ENCODE data around the gene KRT72. TPM values are rescaled to one million over a fixed set of nuclear protein-coding genes. Genes with fewer than 3 reads are reported as not detected.

Gene KRT72
- total RNA-seq, 1 experiment from 2014 or later, result not detected

- Histone ChIP-seq H3K14ac (ENCODE audit: insufficient read depth, low read length) (no peak overlapping the region; the same call in 1 of the 2 replicates), H2BK20ac (ENCODE audit: low read depth, low read length, poor library complexity, severe bottlenecking) (no peak overlapping the region), H2AFZ (ENCODE audit: low read length) (no peak overlapping the region), H3K27me3 (ENCODE audit: insufficient read depth, low read length) (no peaks in the 10 kb centered on the region), H3K23ac (ENCODE audit: insufficient read length, low read depth, low read length) (no peak overlapping the region), H3K27ac (ENCODE audit: insufficient read length, low read depth, low read length) (no peak overlapping the region), H3T11ph (ENCODE audit: low read length) (no peak overlapping the region), H3K4ac (ENCODE audit: low read depth, low read length) (no peak overlapping the region), H2BK120ac (ENCODE audit: low read depth, low read length, poor library complexity, severe bottlenecking) (no peak overlapping the region), H4K20me1 (ENCODE audit: control insufficient read depth, insufficient read depth, insufficient read length) (no peaks in the 10 kb centered on the region), H2AK5ac (ENCODE audit: insufficient read length, low read length) (no peak overlapping the region), H3K79me1 (ENCODE audit: insufficient read depth, low read depth, low read length, poor library complexity, severe bottlenecking) (no peaks in the 10 kb centered on the region), H3K56ac (ENCODE audit: insufficient read length, low read depth, low read length) (no peak overlapping the region), H3K4me1 (ENCODE audit: insufficient read depth, low read length) (no peaks in the 10 kb centered on the region), H2BK15ac (ENCODE audit: low read depth, low read length) (no peak overlapping the region), H3K18ac (ENCODE audit: insufficient read length, low read depth, low read length) (no peak overlapping the region), H4K8ac (replicated peaks; ENCODE audit: insufficient read length, low read depth, low read length) (no peak overlapping the region), H4K5ac (ENCODE audit: insufficient read length, low read depth, low read length) (no peak overlapping the region), H3K23me2 (ENCODE audit: insufficient read length, low read depth, low read length, poor library complexity, severe bottlenecking) (no peaks in the 10 kb centered on the region), H3K9ac (ENCODE audit: extremely low read depth, insufficient read length, low read length) (no peak overlapping the region), H3K9me3 (ENCODE audit: control insufficient read depth, low read depth, low read length) (no peaks in the 10 kb centered on the region), H3K79me2 (ENCODE audit: insufficient read depth, low read length) (no peaks in the 10 kb centered on the region), H2BK5ac (ENCODE audit: insufficient read length, low read length) (no peak overlapping the region), H4K91ac (ENCODE audit: insufficient read length, low read depth, low read length) (no peak overlapping the region), H3K4me2 (ENCODE audit: insufficient read depth, insufficient read length, low read length) (no peak overlapping the region), H2BK12ac (ENCODE audit: insufficient read length, low read depth, low read length) (no peak overlapping the region)
- no peak overlapping the region for H3K4me3 Mint-ChIP-seq
- H3K36me3 Mint-ChIP-seq (ENCODE audit: insufficient read depth in 1 of 3, low read depth in 3 of 3), result no peaks in the 10 kb centered on the region
- peaks cover 5 to 6% of the 10 kb centered on the region in 2 experiments; a peak in 3 of 4 replicates for H3K4me1 Mint-ChIP-seq
- H3K27me3 Mint-ChIP-seq (ENCODE audit: low read depth), result peaks cover 2% of the 10 kb centered on the region; the same call in 1 of the 2 replicates
- H3K27ac Mint-ChIP-seq, result no peak overlapping the region
- H3K9me3 Mint-ChIP-seq, result no peaks in the 10 kb centered on the region
- no peak for TF ChIP-seq CTCF (conservative IDR thresholded peaks at IDR 0.05)
- no CpG with 5 or more reads among the region's 5 CpGs for WGBS (ENCODE audit: extremely low coverage, insufficient read length, low lambda C conversion rate)
- no peak for DNase-seq
Observed at GRCh38 chr12:52539083-52539820, 62.0 kb downstream of the KRT72 start.

Measured in H9 (cell line).